IMR-90 (cell line): ENCODE results near the gene MR1. TPM values are rescaled to one million over a fixed set of nuclear protein-coding genes. Genes with fewer than 3 reads are reported as not detected.

Source experiments
- ATAC-seq: fragments of 200-7000 bp; cut with Tn5 transposase; 2 replicates; pipeline ENCODE4 v1.9.1; 2020; ENCODE audit warnings: low read depth, mild to moderate bottlenecking, moderate library complexity
- BruUV-seq: library from RNA; stranded (reverse); fragments of 400-500 nt; replicated peaks from 2 replicates; lab custom pipeline; 2021; lab: Mats Ljungman, UMichigan
- CTCF ChIA-PET: fragments of 300-600 bp; formaldehyde crosslinking; extraction: SDS; loops from one replicate; lab custom pipeline; 2021; ENCODE audit warnings: antibody characterized with exemption; lab: Yijun Ruan, JAX
- POLR2A ChIA-PET: fragments of 300-600 bp; sonication (Branson Sonifier 250); formaldehyde crosslinking; loops from one replicate; lab custom pipeline; 2022; ENCODE audit warnings: antibody characterized with exemption; ENCODE audit not compliant: unreplicated experiment; lab: Charles Lee
- DNase-seq: peaks from one replicate; pipeline ENCODE4 v3.0.0; 2013
- H2AFZ ChIP-seq: replicated peaks from 2 replicates; pipeline ENCODE3; 2013; ENCODE audit warnings: low read length, mild to moderate bottlenecking; ENCODE audit not compliant: poor library complexity
- H2AK5ac ChIP-seq: 2 replicates; pipeline ENCODE4 v1.6.1; 2013; ENCODE audit warnings: low read depth, low read length, inconsistent platforms
- H2AK9ac ChIP-seq: replicated peaks from 2 replicates; pipeline ENCODE3; 2013; ENCODE audit warnings: mild to moderate bottlenecking, low read depth, low read length, moderate library complexity; ENCODE audit not compliant: poor library complexity
- H2BK120ac ChIP-seq: 2 replicates; pipeline ENCODE4 v1.6.1; 2013; ENCODE audit warnings: low read depth, low read length, inconsistent platforms
- H2BK15ac ChIP-seq: 3 replicates; pipeline ENCODE4 v1.6.1; 2013; ENCODE audit warnings: low read depth, low read length, inconsistent platforms
- H2BK20ac ChIP-seq: 2 replicates; pipeline ENCODE4 v1.6.1; 2013; ENCODE audit warnings: low read depth, mild to moderate bottlenecking, inconsistent platforms, low read length, moderate library complexity
- H2BK5ac ChIP-seq: 2 replicates; pipeline ENCODE4 v1.6.1; 2013; ENCODE audit warnings: mild to moderate bottlenecking, low read depth, low read length, inconsistent platforms; ENCODE audit not compliant: poor library complexity, severe bottlenecking
- H3K14ac ChIP-seq: replicated peaks from 2 replicates; pipeline ENCODE4 v1.6.1; 2013; ENCODE audit warnings: low read depth, low read length, inconsistent platforms
- H3K18ac ChIP-seq: 2 replicates; pipeline ENCODE4 v1.6.1; 2013; ENCODE audit warnings: low read depth, low read length, control low read depth
- H3K23ac ChIP-seq: 2 replicates; pipeline ENCODE4 v1.6.1; 2013; ENCODE audit warnings: low read depth, low read length, inconsistent platforms
- H3K27ac ChIP-seq: 2 replicates; pipeline ENCODE4 v1.5.1; 2013; ENCODE audit warnings: mild to moderate bottlenecking, control low read depth, low read length; ENCODE audit not compliant: insufficient read depth
- H3K27me3 ChIP-seq: 2 replicates; pipeline ENCODE4 v1.6.1; 2013; ENCODE audit warnings: low read length; ENCODE audit not compliant: control insufficient read depth, insufficient read depth
- H3K36me3 ChIP-seq: 2 replicates; pipeline ENCODE4 v1.6.1; 2013; ENCODE audit warnings: low read length, mixed read lengths; ENCODE audit not compliant: control insufficient read depth, insufficient read depth
- H3K4ac ChIP-seq: 2 replicates; pipeline ENCODE4 v1.6.1; 2013; ENCODE audit warnings: low read depth, low read length, inconsistent platforms
- H3K4me1 ChIP-seq: 2 replicates; pipeline ENCODE4 v1.6.1; 2013; ENCODE audit warnings: low read length, mixed read lengths; ENCODE audit not compliant: control insufficient read depth, insufficient read depth
- H3K4me2 ChIP-seq: 2 replicates; pipeline ENCODE4 v1.6.1; 2013; ENCODE audit warnings: low read depth, mild to moderate bottlenecking, control low read depth, low read length, moderate library complexity
- H3K4me3 ChIP-seq: 2 replicates; pipeline ENCODE4 v1.5.1; 2013; ENCODE audit warnings: low read depth, mild to moderate bottlenecking, control low read depth, low read length, moderate library complexity; ENCODE audit not compliant: insufficient read depth
- H3K56ac ChIP-seq: 2 replicates; pipeline ENCODE4 v1.6.1; 2013; ENCODE audit warnings: low read length, inconsistent platforms; ENCODE audit not compliant: insufficient read depth; ENCODE audit errors: extremely low read depth
- H3K79me1 ChIP-seq, 2 experiments: 2 replicates each; pipeline ENCODE4 v1.6.1; 2013; ENCODE audit warnings: low read length in 2 of 2, inconsistent platforms in 1 of 2, low read depth in 1 of 2
- H3K9ac ChIP-seq: 2 replicates; pipeline ENCODE4 v1.6.1; 2013; ENCODE audit warnings: low read depth, low read length, control low read depth
- H3K9me1 ChIP-seq: 2 replicates; pipeline ENCODE4 v1.6.1; 2013; ENCODE audit warnings: low read length, inconsistent platforms; ENCODE audit not compliant: insufficient read depth
- H3K9me3 ChIP-seq: 2 replicates; pipeline ENCODE4 v1.6.1; 2013; ENCODE audit warnings: low read length; ENCODE audit not compliant: control insufficient read depth, insufficient read depth
- H4K20me1 ChIP-seq: 2 replicates; pipeline ENCODE4 v1.6.1; 2013; ENCODE audit warnings: low read length, inconsistent platforms; ENCODE audit not compliant: insufficient read depth
- H4K5ac ChIP-seq: 2 replicates; pipeline ENCODE4 v1.6.1; 2013; ENCODE audit warnings: mild to moderate bottlenecking, low read depth, low read length, control low read depth
- H4K8ac ChIP-seq, 2 experiments: 2 replicates each; pipeline ENCODE4 v1.6.1; 2013; ENCODE audit warnings: low read depth in 2 of 2, low read length in 2 of 2, control low read depth in 1 of 2, inconsistent platforms in 1 of 2
- H4K91ac ChIP-seq: 2 replicates; pipeline ENCODE4 v1.6.1; 2013; ENCODE audit warnings: low read depth, low read length, inconsistent platforms; ENCODE audit not compliant: insufficient read depth
- BHLHE40 ChIP-seq: fragments of 150-350 bp; IDR thresholded peaks from 2 replicates; pipeline ENCODE4 v1.6.1; 2016; ENCODE audit warnings: mild to moderate bottlenecking, low read depth, low read length
- FOS ChIP-seq: fragments of 150-350 bp; IDR thresholded peaks from 2 replicates; pipeline ENCODE4 v1.6.1; 2016; ENCODE audit warnings: low read depth, low read length
- MAFK ChIP-seq: IDR thresholded peaks from 2 replicates; pipeline ENCODE4 v1.6.1; 2012; ENCODE audit warnings: low read depth, low read length, improper control_type of control experiment
- MAZ ChIP-seq: IDR thresholded peaks from 2 replicates; pipeline ENCODE4 v1.6.1; 2012; ENCODE audit warnings: low read depth, mild to moderate bottlenecking, low read length, improper control_type of control experiment, moderate library complexity, borderline replicate concordance
- NFE2L2 ChIP-seq: fragments of 150-350 bp; IDR thresholded peaks from 2 replicates; pipeline ENCODE4 v1.6.1; 2016; ENCODE audit warnings: low read depth, mild to moderate bottlenecking, low read length
- POLR2A ChIP-seq: IDR thresholded peaks from 2 replicates; pipeline ENCODE4 v1.6.1; 2012; ENCODE audit warnings: mild to moderate bottlenecking, low read depth, low read length
- RAD21 ChIP-seq: IDR thresholded peaks from 2 replicates; pipeline ENCODE4 v1.6.1; 2012; ENCODE audit warnings: low read length, improper control_type of control experiment
- SMC3 ChIP-seq: fragments of 150-350 bp; IDR thresholded peaks from 2 replicates; pipeline ENCODE4 v1.6.1; 2016; ENCODE audit warnings: low read depth, mild to moderate bottlenecking, antibody characterized with exemption, low read length, moderate library complexity
- USF2 ChIP-seq: fragments of 150-350 bp; IDR thresholded peaks from 2 replicates; pipeline ENCODE4 v1.6.1; 2017; ENCODE audit warnings: mild to moderate bottlenecking, antibody characterized with exemption, low read length, low read depth
- dilution Hi-C: fragments of 300-500 bp; cut with HindIII; formaldehyde crosslinking; loops from one replicate; pipeline ENCODE4 v1.14.3; 2018; ENCODE audit warnings: low sequenced_read_pairs; ENCODE audit not compliant: unreplicated experiment
- in situ Hi-C: fragments of 300-500 bp; cut with MboI; formaldehyde crosslinking; loops from 3 replicates; pipeline ENCODE4 v1.14.3; 2019; ENCODE audit warnings: low sequenced_read_pairs, inconsistent platforms, mixed read lengths
- intact Hi-C: fragments of 100-400 bp; cut with micrococcal nuclease; formaldehyde crosslinking; loops from 2 replicates; pipeline ENCODE4 v1.10.0; 2022
- polyA plus RNA-seq, 3 experiments: library from polyadenylated mRNA; depleted of rRNA; stranded (reverse); fragments of >200 nt; gene quantifications; 2 replicates each; pipeline ENCODE4 v1.2.3, GENCODE V29; 2012; ENCODE audit warnings: low replicate concordance in 1 of 3
- total RNA-seq: library from RNA; depleted of rRNA; stranded (reverse); fragments of >200 nt; gene quantifications from 2 replicates; pipeline ENCODE4 v1.2.3, GENCODE V29; 2012
- TF ChIP-seq, protein P1 (sequence below): conservative IDR thresholded peaks from 2 replicates; pipeline ENCODE4 v1.5.1; 2012; ENCODE audit warnings: mild to moderate bottlenecking, low read depth, low read length, improper control_type of control experiment
- TF ChIP-seq, protein P2 (sequence below): fragments of 150-350 bp; IDR thresholded peaks from 2 replicates; pipeline ENCODE4 v1.6.1; 2016; ENCODE audit warnings: low read depth, mild to moderate bottlenecking, low read length, moderate library complexity, borderline replicate concordance

The MR1 gene
- total and polyA plus RNA-seq, 2 of the 4 experiments (the other 2 are of a cell fraction): 6.0 to 6.1 TPM

DNA sequence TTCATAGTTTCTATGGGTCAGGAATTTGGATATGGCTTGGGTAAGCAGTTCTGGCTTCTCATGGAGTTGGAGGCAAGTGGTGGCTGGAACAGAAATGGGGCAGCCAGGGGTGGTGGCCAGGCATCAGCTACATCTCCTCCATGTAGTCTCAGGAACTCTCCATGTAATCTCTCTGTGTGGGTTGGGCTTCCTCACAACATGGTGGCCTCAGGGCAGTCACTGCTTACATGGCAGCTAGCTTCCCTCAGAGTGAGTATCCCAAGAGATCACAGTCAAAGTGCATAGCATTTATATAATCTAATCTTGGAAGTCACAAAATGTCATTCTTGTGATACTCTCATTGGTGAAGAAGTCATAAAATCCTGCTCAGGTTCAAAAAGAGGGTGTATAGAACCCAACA, 25.7 kb downstream of the MR1 start:
- Histone ChIP-seq H3K4me2 (no peak overlapping the region), H3K9me1 (no peaks in the 10 kb centered on the region), H3K36me3 (no peaks in the 10 kb centered on the region), H3K14ac (no peak overlapping the region), H3K27me3 (no peaks in the 10 kb centered on the region), H2BK20ac (no peak overlapping the region), H3K56ac (no peak overlapping the region), H3K79me1 (no peaks in the 10 kb centered on the region), H3K18ac (no peak overlapping the region), H2AK9ac (no peak overlapping the region), H3K4ac (no peak overlapping the region), H2BK120ac (no peak overlapping the region), H2BK5ac (no peak overlapping the region), H3K4me1 (peaks cover 3% of the 10 kb centered on the region), H3K9ac (no peak overlapping the region), H3K23ac (no peak overlapping the region), H2BK15ac (no peak overlapping the region), H3K9me3 (peaks cover 3% of the 10 kb centered on the region), H3K4me3 (no peak overlapping the region), H4K8ac (no peak overlapping the region), H3K27ac (no peak overlapping the region), H2AFZ (no peak overlapping the region), H4K91ac (no peak overlapping the region), H2AK5ac (no peak overlapping the region), H4K5ac (no peak overlapping the region), H4K20me1 (no peaks in the 10 kb centered on the region)
- no peak for ATAC-seq
- CTCF ChIA-PET: interaction anchor here (1.0 kb wide), 1 partner anchor 8 kb away, joined by 4 read pairs; no protein-coding TSS in a partner anchor
- POLR2A ChIA-PET: no interaction called here
- intact Hi-C loops (no loop called here), in situ Hi-C loops (no loop called here), dilution Hi-C loops (no loop called here)
- BruUV-seq: no TSS peak
- no peak for DNase-seq
- TF ChIP-seq FOS (no peak), NFE2L2 (no peak), MAFK (no peak), SMC3 (no peak), BHLHE40 (no peak), USF2 (no peak), MAZ (no peak), RAD21 (no peak), POLR2A (no peak)
- TF ChIP-seq, protein P1, sequence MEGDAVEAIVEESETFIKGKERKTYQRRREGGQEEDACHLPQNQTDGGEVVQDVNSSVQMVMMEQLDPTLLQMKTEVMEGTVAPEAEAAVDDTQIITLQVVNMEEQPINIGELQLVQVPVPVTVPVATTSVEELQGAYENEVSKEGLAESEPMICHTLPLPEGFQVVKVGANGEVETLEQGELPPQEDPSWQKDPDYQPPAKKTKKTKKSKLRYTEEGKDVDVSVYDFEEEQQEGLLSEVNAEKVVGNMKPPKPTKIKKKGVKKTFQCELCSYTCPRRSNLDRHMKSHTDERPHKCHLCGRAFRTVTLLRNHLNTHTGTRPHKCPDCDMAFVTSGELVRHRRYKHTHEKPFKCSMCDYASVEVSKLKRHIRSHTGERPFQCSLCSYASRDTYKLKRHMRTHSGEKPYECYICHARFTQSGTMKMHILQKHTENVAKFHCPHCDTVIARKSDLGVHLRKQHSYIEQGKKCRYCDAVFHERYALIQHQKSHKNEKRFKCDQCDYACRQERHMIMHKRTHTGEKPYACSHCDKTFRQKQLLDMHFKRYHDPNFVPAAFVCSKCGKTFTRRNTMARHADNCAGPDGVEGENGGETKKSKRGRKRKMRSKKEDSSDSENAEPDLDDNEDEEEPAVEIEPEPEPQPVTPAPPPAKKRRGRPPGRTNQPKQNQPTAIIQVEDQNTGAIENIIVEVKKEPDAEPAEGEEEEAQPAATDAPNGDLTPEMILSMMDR: no peak
- TF ChIP-seq, protein P2, sequence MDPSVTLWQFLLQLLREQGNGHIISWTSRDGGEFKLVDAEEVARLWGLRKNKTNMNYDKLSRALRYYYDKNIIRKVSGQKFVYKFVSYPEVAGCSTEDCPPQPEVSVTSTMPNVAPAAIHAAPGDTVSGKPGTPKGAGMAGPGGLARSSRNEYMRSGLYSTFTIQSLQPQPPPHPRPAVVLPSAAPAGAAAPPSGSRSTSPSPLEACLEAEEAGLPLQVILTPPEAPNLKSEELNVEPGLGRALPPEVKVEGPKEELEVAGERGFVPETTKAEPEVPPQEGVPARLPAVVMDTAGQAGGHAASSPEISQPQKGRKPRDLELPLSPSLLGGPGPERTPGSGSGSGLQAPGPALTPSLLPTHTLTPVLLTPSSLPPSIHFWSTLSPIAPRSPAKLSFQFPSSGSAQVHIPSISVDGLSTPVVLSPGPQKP: no peak
